RKO (cell line): Measurements from ENCODE around the gene PPP2R1B.

Experiments used
- DNase-seq: peaks from one replicate; pipeline ENCODE4 v3.0.0-alpha.2; 2016; ENCODE audit warnings: low spot score

Gene PPP2R1B

DNA sequence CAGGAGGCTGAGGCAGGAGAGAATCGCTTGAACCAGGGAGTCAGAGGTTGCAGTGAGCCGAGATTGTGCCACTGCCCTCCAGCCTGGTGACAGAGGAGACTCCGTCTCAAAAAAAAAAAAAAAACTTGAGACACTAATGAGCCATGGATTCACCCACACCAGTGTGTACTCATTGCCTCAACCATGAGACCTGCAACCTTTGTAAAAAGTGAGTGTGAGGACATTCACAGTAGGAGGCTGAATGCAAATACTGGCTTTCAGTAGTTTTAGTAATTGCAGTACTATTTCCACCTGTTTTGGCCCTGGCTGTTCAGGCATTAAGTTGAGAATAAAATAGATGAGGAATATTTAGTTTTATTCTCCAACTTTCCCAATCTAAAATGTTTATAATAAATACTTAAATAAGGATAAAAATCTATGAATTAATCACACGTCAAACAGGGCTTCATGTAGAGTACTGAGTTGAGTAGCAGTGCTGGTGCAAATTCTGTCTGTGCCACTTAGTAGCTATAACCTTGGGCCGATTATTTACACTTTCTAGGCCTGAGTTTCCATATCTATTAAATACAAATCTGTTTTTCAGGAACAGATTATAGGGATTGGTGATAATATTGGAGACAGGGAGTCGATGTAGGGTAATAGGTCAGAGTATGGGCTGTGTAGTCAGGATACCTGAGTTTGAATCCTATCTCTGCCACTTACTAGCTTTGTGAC, 72.8 kb downstream of the PPP2R1B start:
- no peak for DNase-seq

DNA sequence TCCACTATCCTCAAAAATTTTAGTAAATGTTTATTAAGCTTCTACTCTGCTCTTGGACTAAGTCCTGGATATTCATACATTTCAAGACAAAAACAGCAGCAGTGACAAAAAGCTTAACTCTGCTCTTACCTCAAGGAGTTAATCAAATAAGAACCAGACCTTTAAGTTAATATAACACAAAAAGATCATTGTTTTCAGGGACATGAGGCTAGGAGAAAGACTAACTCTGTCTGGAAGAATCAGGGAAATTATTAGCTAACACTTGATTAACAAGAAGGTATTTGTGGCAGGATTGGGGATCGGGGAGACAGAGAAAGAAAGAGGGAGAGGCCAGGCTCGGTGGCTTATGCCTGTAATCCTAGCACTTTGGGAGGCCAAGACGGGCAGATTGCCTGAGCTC, 74.4 kb downstream of the PPP2R1B start:
- DNase-seq = no peak

DNA sequence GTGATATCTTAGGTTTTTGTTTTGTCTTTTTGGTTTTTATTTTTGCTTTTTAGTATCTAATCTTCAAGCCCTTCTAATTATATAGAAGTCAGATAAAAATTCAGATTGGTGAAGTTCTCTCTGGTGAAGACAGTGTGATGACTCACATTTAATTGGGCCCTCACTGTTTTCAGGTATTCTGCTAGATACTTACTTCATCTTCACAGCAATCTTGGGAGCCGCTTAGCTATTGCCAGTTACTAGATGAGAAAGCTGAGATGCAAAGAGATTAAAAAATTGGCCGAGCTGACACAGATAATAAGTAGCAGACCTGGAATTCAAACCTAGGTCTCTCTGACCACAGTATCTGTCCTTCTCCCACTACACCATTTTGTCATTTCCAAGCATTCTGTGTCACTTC, 75.0 kb downstream of the PPP2R1B start:
- no peak for DNase-seq

DNA sequence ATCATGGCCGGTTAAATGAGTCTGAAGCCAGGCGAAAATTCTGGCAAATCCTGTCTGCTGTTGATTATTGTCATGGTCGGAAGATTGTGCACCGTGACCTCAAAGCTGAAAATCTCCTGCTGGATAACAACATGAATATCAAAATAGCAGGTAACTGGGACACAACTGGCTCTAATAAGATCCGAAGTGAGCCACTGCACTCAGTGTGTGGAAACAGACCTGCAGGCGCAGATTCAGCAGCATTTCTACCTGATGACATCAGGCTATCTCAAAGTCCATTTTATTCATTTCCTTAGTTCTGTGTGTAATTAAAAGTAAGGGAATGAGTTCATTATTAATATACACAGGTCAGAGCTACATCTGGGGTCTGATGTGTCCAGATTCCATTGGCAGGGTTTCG, 78.2 kb downstream of the PPP2R1B start:
- DNase-seq = no peak

DNA sequence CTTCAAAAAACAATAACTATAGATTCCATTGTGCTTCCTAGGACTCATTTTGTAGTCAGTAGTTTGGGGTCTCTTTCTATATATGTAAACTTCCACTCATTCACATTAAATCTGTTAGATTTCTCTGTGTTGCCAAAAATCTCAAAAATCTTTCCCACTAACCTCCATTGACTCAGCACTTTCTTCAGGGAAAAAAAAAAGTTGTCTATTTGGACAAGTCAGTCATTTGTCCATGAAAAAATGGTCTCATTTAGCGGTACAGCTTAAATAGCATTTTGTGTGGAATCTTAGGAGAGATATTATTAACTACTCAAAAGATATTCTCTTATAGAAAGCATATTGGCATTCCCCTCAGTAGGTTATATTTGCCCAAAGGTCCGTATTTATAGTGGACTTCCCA, 81.9 kb downstream of the PPP2R1B start:
- DNase-seq = no peak

DNA sequence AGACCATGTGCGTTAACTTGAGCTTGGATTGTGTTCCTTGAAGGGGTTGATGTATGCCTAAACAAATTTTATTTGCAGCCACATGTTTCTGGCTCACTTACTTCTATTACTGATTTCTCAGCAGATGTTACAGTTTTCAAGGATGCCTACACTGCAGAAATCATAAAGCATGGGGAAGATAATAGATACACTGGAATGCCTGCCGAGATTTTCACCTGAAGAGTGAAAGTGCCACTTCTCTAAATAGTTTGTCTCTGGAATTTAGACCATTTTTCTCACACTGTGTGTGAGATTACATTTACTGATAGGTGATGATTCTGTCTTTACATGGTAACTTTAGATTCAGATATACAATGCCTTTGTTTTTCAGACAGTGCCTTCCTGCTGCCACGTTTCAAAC, 82.4 kb downstream of the PPP2R1B start:
- DNase-seq = no peak

DNA sequence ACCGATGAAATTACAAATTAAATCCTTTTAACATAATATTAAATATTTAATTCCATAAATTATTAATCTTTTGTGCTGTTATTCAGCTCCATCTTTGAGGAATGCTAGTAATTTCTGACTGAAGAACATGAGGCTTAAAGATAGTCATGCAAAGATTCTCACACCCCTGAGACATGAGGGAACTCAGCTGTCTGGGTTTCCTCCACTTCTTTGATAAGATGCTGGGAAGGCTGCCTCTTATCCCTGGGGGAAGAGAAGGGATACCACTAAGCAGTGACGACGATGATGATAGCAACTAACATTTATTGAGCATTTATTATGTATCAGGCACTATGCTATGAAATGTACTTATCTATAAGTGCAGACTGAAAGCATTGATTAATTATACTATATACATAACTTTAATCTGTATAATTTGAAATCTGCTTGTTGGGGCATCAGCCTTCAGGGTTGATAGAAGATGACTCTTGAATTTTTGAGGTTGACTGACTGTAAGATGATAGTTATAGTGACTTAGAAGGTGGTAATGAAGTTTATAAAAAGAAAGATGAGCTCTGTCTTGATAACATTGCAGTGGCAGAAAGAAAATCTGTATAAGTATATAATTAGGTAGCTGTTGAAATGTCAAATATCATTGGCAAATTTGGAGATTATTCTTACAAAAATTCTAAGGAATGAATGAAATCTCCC, 85.6 kb downstream of the PPP2R1B start:
- no peak for DNase-seq
